ENCODE measurements around the gene PLCB1.

GRCh38 chr20:8829256-8829655 lies 697.2 kb downstream of the PLCB1 start:
- no peak for TF ChIP-seq CTCF (IDR thresholded peaks at IDR 0.05)
- TF ChIP-seq POLR2A (IDR thresholded peaks at IDR 0.05): no peak

Data from uterus (tissue), 2 donors.